ENCODE measurements around the gene MGME1.
"Not testable (repeated sequence)": the region's sequence is repeated elsewhere in the genome, so short reads cannot be mapped to it uniquely, and the experiment has no call there.

Gene MGME1

DNA sequence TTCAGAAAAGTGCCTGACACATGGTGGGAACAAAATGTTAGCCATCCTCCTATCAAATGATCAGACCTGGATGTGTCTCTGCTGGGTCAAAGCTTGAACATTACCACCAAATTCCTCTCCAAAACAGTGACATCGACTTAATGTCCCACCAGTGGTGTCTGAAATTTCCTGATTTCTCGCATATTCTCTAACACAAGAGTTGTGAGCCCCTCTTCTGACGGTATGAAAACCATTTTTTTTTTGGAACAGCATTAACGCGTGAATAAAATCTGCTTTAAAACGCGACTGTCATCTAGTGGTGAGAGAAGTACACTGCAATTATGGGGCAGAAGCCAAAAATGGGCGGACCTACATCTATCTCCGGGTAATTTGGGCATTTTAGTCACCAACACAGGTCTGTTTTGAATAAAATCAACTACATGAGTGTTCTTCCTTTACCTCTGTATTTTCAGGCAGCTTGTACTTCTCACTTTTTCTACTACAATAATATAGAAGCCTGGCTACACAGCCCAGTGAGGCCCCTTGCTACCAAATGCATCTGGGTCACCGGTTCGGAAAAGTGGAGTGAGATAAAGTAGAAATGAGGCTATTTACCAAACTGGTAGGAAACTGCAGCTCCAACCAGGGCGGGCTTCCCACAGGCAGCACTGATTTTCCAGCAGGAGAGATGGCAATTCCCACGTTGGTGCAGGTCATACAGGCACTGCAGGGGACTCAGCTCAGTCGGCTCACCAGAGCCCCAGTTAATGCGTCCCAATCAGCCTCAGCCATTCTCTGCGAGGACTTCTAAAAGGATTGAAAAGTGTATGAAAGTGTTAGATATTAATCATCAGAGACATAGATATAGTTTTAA lies 27.4 kb downstream of the MGME1 start:
- no peak for DNase-seq

DNA sequence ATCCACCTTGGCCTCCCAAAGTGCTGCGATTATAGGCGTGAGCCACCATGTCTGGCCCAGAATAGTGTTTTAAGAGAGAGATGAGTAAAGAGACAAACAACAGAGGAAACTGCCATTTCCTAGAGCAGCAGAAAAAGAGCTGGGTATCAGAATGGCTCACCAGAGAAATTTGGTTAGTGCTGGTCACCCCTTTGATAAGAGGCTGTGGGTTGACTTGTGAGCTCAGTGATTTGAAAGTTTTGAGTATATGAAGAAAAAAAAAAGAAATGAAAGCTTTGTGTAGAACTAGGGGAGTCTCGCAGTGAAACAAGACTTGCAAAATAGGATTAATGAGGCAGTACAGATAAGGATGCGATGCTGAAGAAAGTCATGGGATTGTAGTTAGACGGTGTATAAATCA lies 29.6 kb downstream of the MGME1 start:
- DNase-seq, result no peak

DNA sequence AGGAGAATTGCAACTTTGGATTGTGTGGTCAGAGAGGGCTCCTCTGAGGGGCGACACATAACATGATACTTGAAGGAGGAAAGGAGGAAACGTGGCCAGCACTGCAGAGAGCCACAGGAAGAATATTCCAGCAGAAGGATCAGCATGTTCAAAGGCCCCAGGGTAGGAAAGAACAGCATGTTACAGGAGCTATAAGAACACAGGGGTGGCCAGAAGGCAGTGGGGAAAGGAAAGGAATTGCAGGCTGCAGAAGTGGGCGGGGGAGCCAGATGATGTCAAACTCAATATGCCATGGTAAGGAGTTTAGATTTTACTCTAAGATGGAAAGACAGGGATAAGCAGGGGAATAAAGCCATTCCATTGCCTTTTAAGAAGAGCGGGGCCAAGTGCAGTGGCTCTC lies 30.7 kb downstream of the MGME1 start:
- DNase-seq, result no peak

DNA sequence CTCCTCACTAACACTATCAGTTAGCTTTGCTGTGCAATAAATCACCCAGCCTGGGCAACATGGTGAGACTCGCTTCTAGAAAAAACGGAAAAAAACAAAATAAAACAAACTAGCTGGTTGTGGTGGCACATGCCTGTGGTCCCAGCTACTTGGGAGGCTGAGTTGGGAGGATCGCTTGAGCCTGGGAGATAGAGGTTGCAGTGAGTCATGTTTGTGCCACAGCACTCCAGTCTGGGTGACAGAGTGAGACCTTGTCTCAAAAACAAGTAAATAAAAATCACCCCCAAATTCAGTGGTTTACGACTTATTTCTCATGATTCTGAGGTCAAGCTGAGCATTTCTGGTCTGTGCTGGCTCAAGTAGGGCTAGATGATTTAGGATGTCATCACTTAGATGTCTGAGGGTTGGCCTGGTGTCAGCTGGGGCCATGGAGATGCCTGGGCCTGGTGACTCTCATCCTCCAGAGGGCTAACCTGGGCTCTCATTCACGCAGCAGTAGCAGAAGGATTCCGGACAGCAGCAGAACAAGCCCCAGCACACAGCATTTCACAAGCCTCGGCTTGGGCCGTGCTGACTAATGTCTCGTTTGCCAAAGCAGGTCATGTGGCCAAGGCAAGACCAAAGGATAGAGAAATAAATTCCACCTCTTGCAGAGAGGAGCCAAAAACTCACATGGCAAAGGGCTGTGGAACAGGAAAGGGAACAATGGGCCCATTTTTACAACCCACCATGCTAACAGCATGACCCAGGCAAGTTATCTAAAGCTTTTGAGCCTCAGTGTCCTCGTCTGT lies 32.5 kb downstream of the MGME1 start:
- DNase-seq, result no peak

DNA sequence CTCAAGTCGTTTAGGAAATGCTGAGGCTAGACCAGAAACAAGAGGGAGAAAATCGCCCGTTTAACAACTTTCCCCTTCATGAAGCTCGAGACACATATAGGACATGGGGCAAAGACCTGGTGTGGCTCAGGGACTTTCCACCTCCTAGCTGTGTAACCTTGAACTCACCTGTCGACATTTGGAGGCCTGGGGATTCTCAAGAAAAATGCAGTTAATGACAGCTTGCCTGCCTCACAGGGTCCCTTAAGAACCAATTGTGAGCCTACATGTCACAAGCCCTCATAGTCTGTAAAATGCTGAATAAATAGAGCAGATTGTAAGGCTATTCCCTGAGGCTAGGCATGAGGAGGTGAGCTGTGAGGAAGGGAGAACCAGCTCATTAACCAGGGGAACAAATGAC lies 35.1 kb downstream of the MGME1 start:
- DNase-seq, result no peak

DNA sequence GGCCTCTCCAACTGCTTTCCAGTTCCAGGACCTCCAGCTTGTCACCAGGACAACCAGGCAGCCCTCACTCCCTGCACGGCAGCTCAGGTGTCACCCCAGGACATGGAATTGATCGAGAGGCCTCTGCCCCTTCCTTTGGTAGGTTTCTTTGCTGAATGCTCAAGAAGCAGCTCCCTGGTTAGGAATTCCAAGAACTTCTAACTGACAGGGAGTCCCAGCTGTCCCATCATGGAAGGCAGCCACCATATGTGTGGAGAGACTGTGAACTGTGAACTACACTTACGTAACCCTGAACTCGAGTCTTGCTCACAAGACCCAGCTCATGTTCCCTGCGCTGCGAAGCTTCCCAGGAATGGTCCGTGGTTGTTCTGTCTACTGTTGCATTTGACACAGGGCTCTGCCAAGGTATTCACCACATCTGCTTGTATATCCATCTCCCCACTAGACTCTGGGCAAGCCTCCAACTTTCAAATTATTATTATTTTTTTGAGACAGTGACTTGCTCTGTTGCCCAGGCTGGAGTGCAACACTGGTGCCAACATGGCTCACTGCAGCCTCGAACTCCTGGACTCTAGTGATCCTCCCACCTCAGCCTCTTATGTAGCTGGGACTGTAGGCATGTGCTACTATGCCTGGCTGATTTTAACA lies 35.7 kb downstream of the MGME1 start:
- no peak for DNase-seq

DNA sequence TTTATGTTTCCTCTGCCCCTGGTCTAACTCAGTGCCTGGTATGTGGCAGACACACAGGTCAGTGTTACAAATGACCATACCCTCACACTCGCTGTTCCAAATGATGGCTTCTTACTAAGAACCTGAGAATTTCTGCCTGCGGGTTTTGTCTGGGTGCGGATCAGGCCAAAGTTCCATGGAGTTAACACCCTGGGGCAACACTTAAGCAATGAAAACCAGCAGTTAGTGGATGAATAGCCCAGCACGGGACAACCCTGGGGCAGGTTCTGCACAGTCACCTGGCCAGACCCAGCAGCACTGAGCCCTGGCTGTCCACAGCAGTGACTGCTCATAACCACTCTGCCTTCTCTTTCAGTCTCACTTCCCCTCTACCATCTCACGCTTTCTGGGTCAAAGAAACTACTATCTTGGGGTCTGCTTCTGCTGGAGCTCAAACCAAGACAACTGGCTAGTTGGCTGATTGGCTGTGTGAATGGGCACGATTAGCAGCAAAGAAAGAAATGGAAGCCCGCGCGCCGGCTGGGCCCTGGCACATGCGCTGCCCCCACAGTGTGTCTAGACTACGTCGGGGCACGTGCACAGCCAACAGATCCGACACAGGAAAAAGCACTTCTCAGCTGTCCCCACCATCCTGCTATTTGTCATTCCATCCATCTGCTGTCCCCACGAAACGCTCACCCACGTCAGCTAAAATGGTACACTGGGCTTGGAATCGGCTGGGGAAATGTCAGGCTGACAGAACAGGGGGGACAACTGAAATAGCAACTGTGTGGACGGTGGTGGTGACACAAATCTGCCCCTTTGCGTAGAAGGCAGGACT lies 36.6 kb downstream of the MGME1 start:
- no peak for DNase-seq

DNA sequence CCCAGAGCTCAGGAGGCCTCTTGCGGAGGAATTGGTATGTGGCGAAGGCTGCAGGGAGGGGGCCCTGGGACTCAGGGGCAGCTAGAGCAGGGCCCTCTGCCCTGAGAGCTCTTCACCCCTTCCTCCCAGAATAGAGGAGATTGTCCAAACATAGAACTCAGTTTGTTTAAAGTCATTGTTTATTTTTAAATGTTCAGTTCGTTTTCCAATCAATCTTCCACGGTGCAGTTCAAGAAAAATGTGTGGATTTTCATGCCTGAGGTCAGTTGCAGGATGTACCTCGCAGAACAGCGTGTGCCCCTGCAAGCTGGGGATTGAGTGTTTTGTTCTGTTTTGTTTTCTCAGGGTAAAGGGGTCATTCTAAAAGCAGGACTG lies 37.2 kb downstream of the MGME1 start:
- DNase-seq, result no peak

DNA sequence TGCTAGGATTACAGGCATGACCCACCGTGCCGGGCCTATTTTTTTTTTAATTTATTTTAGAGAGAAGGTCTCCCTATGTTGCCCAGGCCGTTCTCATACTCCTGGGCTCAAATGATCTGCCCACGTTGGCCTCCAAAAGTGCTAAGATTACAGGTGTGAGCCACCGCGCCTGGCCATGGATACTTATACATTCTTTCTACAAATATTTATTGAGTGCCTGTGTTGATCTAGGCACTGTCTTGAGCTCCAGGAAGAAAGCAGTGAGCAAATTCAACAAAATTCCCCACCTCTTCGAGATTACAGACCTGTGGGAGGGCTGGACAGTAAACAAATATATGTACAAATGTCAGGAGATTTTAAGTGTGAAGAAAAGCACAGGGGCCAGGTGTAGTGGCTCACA lies 37.9 kb downstream of the MGME1 start:
- DNase-seq, result no peak

DNA sequence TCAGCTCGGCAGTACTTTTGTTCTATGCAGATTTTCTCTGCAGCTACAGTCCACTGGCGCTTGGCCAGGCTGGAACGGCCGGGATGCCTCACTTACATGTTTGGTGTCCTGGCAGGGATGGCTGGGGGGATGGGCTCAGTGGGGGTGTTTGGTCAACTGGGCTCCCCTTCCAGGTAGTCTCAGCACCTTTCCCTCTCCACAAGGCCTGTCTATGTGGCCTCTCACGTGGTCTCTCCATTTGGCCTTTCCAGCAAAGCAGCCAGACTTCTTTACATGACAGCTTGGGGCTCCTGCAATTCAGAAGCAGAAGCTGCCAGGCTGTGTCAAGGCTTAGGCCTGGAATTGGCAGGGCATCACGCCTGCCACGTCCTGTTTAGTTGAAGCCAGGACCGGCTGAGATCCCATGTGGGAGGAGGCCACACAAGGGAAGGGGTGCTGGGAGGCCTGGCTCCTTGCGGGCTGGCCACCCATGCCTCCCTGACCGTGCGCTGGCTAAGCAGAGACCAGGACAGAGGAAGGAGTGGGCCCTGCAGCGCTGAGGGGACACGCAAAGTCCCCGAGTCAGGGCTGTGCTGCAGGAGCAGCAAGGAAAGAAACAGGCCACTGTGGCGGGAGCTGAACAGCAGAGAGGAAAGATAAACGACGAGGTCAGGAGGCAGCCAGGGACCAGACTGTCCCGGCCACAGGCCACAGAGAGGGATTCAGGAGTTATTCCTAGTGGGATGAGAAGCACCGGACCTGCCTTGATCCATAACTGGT lies 38.9 kb downstream of the MGME1 start:
- DNase-seq, result no peak

DNA sequence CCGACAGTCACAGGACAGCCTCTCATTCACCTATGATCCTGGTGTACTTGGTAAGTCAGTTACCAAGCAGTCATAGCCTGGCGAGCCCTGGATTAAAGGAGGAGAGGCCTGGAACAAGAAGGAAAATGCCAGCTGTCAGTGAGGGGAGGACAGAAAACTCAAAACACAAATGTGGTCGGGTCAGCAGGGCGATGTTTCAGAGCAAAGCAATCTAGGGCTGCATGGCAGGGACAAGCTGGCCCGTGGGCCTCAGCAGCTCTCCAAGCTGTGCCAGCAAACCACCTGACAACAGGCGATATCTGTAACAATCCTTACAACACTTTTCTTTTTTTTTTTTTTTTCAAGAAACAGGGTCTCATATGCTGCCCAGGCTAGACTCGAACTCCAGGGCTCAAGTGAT lies 40.3 kb downstream of the MGME1 start:
- DNase-seq, result no peak

DNA sequence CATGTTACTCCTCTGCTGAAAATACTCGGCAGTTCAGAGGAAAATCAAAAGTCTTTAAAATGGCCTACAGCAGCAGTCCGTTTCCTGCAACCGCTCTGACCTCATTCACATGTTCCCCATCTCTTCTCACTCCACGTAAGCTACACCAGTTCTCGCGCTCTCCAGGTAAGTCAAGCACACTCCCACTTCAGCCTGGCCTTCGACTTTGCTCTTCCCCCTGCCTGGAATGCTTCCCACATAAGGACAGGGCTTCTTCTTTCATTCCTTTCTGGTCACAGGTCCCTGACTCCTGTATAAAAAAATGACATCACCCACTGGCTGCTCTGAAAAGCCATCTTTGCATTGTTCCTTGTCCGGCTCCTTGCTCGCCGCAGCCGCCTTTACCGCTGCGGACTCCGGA lies 42.7 kb downstream of the MGME1 start:
- DNase-seq, result no peak

DNA sequence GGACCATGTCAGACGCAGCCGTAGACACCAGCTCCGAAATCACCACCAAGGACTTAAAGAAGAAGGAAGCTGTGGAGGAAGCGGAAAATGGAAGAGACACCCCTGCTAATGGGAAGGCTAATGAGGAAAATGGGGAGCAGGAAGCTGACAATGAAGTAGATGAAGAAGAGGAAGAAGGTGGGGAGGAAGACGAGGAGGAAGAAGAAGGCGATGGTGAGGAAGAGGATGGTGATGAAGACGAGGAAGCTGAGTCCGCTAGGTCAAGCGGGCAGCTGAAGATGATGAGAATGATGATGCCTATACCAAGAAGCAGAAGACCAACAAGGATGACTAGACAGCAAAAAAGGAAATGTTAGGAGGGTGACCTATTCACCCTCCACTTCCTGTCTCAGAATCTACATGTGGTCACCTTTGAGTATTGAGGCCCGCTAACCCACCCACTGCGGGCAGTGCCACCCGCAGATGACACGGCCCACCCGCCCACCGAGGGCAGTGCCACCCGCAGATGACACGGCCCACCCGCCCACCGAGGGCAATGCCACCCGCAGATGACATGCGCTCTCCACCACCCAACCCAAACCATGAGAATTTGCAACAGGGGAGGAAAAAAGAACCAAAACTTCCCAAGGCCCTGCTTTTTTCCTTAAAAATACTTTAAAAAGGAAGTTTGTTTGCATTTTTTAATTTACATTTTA lies 43.3 kb downstream of the MGME1 start:
- DNase-seq, result no peak

DNA sequence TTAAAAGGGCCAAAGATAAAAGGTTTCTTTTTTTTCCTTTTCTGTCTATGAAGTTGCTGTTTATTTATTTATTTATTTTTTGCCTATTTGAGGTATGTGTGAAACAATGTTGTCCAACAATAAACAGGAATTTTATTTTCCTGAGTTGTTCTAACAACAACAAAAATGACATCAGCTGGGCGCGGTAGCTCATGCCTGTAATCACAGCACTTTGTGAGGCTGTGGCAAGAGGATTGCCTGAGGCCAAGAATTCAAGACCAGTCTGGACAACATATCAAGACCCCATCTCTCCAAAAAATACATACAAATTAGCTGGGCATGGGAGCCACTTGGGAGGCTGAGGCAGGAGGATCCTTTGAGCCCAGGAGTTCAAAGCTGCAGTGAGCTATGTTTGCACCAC lies 44.1 kb downstream of the MGME1 start:
- DNase-seq, result no peak

DNA sequence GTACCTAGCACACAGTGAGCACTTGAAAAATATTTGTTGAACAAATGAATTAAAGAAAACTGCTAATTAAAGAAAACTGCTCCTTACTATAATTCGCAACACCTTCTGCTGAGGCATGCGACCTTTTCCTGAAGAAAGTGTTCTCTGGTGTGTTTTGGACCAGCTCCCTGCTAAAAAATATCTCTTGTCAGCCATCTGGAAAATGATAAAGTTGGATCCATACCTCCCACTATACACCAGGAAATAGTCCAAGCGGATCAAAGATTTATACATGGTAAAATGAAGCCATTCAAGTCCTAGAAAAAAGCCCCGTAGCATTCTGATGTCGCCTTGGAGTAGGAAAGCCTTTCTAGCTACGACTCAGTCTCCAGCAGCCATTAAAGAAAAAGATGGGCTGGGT lies 45.6 kb downstream of the MGME1 start:
- no peak for DNase-seq

DNA sequence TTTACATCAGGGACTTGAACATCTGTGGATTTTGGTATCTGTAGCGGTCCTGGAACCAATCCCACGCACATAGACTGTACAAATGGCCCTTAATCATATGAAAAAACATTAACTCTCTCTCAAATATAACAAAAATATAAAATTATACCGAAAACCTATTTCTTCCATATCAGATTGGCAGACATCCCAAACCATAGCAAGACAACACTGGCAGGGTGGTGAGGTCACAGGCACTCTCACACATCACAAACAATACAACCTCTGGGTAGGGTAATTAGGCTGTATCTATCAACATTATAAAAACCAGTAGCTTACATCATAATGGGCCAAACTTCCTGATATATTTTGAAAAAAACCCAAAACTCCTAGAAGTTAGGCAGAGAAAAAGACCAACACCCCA lies 48.0 kb downstream of the MGME1 start:
- no peak for DNase-seq

DNA sequence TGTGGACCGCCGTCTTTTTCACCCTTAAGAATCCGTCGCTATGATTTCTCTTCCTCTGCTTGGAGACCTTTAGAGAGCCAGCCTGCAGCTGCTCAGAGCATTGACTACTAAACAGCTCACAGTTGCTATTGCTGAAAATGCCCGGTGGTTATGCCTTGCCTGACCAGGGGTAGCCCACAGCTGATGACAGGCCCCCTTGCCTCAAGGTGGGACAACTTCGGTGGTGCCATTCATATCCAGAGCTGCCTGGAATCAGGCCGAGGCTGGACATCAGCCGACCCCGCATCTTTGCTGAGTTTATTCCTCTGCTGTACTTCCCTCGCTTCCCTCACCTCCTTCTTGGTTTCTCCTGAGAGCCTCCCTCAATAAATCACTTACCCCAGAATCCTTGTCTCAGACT lies 49.3 kb downstream of the MGME1 start:
- DNase-seq, result no peak

DNA sequence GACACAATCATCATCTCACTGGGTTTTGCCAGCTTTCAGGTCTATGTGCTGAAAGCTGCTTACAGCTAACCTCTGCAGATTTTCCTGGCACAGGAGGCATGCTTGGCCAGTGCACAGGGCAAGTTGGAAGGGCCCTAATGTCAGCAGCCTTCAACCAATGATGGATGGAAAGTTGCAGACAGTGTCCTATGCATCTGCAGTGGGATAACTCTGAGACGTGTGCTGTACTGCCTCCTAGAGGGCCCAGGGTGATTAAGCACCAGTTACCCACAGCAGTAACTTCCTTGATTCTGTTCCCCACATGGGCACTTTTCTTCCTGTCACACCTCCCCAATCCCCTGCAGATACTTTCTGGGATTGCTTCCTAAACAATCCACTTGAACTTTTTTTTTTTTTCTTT lies 50.2 kb downstream of the MGME1 start:
- DNase-seq, result no peak

DNA sequence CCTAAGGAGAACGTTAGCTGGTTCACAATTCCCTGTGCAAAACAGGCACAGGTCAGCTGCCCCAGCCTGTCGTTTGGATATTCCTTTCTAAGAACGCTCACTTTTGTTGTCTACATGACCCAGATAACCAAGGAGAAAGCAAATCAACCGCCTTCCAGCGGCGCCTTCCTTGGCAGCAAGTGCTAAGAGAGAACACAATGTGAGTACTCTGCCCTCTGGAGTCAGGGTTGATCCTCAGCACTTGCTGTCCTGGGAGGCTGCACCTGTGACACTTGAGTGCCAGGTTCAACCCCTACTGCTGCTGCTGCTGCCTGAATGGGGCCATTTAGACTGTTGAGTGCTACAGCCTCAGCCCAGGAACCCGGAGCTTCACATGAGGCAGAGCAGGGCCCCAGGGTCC lies 52.1 kb downstream of the MGME1 start:
- no peak for DNase-seq

DNA sequence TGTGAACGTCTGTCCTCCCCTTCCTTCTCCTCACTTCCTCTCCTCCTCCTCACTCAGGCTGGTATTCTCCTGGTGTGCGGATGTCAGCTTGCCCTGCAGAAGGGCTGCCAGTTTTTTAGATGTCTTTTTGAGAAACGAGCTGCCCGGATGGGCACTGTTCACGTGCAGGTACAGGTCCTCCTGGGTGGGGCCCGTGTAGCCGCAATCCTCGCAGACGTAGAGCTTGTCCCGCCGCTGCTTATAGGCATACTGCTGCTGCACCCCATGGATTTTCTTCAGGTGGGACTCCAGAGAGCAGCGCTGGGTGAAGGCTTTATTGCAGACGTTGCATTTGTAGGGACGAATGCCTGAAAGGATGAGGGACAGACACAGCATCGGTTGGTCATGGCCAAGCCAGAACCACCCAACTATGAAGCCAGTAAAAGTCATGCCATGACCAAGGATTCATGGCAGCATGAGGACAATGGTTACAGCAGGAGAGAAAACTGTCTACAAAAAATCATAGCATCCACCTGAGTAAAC lies 55.8 kb downstream of the MGME1 start:
- DNase-seq, result no peak

DNA sequence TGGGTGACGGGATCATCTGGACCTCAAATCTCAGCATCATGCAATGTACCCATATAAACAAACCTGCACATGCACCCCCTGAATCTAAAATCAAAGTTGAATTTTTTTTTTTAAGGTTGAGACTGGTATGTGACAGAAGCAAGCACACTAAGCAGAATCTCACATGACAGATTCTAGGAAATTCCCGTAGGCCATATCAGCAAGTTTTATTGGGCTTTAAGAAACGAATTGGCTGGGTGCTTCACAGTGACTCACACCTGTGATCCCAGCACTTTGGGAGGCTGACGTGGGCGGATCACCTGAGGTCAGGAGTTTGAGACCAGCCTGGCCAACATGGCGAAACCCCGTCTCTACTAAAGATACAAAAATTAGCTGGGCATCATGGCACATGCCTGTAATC lies 58.2 kb downstream of the MGME1 start:
- DNase-seq, result not testable (repeated sequence)
